ENCODE measurements around the gene GTF3C4. TPM values are rescaled to one million over a fixed set of nuclear protein-coding genes. Genes with fewer than 3 reads are reported as not detected.

GTF3C4 gene
- total RNA-seq, 1 donor from 2014 or later = 16.3 TPM

DNA sequence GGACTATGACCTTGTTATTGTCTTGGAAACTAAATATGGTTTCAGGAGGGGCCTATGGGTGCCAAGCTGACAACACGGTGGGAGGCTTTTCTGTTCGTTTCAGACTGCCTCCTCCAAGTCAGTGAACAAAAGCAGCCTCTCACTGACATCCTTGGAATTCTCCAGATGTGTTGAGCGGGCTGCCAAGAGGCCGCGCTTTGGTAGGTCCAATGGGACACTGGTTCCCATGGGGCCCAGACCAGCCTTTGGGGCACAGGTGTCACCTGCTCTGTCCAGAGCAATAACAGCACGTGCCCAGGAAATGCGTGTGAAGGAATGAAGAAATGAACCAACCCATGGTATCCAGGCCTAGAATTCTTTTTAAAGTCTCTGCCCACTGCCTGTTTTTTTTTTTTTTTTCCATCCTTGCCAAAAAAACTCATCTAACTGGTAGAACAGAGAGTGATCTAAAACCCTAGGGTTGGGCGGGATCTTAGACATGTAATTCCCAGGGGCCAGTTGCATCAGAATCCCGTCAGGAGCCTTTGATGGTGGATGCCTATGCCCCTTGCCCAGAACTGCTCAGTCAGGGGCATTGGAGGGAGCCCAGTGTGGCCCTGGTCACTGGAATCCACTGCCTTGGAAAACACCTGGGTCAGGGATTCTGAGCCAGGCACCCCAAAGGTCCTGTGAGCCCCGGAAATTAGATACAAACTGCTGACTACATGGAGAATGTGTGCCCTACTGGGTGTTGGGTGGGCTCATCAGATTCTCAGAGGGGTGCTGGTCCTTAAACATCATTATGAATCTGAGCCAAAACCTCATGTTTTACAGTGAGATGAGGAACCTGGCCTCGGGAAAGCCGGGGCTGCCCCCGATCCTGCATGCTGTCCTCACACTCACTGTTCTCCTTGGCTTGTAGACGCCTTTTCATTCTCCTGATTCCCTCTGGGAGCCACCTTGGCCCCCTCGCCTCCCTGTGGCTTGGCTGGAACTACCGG is 60.1 kb downstream of the GTF3C4 start:
- no peak for DNase-seq (ENCODE audit: extremely low read depth, low read depth, low spot score)

DNA sequence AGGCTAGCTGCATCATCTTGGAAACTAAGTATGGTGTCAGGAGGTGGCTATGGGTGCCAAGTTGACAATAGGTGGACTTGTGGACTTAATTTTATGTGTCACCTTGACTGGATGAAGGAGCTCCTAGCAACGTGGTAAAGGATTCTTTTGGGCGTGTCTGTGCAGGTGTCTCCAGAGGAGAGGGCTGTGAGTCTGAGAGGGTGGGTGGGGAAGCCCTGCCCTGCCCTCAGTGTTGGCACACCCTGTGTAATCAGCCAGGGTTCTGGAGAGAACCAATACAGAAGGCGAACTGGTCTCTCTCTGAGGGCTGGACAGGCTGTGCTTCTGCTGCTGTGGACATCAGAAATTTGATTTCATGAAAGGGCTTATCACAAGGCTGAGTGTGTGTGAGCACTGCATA is 61.0 kb downstream of the GTF3C4 start:
- no peak for DNase-seq (ENCODE audit: extremely low read depth, low read depth, low spot score)

DNA sequence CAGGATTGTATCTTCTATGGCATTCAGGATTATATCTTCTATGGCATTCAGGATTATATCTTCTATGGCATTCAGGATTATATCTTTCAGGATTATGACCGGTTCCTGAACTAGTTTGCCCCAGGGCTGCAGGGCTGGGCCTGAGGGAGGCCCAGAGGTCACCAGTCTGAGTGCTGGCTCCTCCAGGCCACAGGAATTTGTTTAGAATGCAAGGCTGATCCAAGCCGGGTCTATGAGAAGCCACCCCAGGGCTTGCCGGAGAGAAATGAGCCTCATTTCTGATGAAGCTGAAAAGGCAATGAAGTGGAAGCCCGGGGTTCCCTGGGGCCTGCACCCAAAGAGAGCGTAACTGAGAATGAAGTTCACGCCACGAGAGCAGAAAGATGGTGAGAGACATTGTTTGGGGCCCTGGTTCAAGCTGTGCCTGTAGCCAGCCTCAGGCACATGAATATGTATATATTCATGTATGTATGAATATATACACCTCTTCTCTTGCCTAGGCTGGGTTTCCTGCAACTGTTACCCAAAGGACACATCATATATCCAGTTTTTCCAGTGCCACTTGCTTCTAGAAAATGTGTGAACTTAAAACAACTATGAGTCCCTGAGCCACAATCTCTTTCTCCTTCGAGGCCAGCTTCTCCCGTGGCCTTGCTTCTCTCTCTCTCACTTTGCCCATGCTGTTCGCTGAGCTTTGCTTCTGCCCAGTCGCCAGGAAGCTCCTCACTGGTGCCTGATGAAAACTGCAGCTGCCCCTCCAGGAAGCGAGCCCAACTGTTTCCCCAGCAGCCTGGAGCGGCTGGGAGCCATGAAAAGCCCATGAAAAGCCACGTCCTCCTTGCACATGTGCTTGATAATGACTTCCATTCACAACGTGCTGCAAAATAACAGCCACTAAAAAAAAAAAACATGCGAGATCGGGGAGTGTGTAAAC is 62.3 kb downstream of the GTF3C4 start:
- no peak for DNase-seq (ENCODE audit: extremely low read depth, low read depth, low spot score)

DNA sequence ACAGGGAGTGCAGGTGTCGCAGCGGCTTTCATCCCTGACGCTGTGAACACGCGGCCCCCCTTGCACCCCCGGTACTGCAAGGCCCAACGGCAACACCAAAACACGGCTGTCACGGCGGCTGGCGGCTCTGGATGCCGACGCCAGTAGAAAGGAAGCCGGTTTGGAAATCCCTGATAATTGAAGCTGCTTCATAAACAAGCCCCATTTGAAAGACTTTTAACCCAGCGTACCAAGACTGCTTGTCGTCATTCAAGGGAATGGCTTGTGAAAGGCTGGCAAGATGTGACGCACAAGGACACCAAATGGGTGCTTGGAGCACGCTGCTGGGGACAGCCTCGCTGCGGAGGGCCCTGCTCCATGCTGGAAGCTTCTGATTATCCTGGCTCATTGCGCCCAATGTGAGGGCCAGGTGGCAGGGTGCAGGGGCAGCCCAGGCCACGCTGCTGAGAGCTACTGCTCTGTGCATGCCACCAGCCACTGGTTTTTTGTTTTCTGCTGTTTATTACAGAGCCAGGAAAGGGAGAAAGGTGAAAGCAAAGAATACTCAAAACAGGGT is 63.1 kb downstream of the GTF3C4 start:
- no peak for DNase-seq (ENCODE audit: extremely low read depth, low read depth, low spot score)

DNA sequence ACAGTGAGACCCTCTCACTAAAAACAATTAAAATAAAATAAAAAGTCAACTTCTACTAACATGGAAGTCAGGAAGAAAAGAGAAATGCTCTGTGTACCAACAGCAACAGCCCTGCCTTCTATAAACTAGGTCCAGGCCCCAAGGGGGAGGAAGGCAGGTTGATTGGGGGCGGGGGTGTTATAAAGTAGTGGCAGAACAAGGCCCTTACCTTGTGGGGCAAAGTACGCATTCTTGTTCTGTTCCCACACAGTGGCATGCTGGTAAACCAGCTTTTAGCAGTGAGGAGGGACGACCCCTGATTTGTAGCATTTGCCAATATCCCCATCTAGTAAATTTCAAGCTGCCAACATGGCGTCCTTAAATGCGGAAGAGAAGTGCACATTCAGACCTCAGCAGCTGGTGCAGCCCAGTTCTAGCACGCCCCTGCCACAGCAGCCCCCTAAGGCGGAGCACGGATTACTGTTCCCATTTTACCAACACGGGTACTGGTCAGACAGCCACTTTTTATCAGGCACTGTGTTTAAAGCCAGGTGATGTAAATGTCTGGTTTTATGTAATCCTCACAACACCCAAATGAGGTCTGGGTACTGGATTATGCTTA is 69.5 kb downstream of the GTF3C4 start:
- DNase-seq (ENCODE audit: extremely low read depth, low read depth, low spot score) = no peak

DNA sequence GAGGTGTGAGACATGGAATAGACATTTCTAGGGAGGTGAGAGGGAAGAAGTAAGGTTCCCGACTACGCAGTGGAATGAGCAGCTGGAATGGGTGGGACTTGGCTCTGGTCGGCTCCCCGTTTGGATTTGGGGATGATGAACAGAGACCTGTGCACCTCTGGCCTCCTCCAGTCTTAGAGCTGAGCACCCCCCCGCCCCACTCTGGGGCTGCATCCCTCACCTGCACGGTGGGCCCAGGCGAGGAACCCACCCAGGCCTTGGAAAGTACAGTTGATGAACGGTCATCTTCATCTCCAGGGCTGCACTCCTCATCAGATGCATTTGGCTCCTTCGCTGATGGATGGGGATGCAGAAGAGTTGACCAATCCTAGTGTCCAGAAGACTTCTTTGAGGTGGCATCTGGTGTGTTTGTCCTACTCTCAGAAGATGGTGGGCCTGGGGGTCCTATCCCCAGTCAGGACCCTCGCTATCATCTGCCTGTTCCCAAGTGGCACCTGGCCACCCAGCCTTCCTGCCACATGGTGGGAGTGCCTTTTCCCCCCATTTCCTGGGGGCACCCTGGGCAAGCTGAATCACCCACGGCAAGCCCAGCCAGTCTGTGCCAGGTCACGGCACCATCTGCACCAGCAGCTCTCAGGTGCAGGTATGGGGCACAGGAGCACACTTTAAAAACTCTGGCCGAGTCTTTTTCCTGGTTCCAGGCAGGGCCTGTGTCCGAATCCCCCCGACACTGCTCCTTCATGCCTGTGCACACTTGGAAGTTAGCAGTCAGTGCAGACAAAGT is 70.5 kb downstream of the GTF3C4 start:
- no peak for DNase-seq (ENCODE audit: extremely low read depth, low read depth, low spot score)

DNA sequence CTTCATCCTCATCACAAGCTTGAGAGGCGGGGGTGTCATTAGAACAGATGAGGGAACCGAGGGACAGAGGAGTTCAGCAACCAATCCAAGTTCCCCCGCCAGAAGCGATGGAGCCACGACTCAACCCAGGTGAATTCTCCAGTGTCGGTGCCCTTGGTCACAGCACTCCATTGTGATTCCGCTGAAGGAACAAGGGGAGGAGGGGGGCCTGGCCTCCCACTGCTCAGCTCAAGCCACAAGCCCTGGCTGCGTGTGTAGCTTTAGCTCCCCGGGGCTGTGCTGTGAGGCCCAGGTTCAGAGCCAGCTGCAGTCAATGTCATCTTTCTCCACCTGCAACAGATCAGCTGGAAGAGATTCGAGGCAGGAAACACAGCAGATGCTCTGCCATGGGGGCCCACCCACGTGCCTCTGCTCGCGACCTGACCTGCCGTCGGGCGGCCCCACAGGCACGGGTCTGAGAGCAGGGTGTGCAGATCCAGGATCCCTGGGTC is 72.6 kb downstream of the GTF3C4 start:
- no peak for DNase-seq (ENCODE audit: extremely low read depth, low read depth, low spot score)

DNA sequence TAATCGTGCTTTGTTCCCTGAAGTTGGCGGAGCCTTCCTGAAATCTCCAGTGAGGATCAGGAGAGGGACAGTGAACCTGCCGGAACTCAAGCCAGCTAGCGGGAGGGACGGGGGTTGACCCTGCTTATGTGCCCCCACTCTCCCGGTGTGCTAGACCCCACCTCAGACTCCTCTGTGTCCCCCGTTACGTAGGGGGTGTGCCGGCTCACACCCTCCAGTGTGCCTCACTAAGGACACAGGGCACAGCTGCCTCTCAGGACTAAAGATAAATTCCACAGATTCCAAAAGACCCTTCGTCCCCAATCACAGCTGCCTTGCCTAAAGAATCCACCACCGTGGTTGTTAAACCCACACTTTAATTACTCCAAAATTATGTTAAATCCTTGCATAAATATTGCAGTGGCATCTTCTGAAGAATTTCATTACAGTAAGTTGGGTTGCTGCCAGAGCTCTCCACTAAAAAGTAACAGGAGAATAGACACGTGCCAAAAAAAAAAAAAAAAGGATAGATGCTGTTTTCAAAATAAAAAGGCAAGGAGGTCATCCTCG is 73.7 kb downstream of the GTF3C4 start:
- DNase-seq (ENCODE audit: extremely low read depth, low read depth, low spot score) = no peak

Other genes with a start within 250 kb of the GTF3C4 start
- gene BARHL1, start 87.9 kb upstream of the GTF3C4 start, total RNA-seq = not detected in 2 replicates
- gene DDX31, start 481 bp upstream of the GTF3C4 start, total RNA-seq = 12.9 and 16.8 TPM in 2 replicates
- 0.24 and 1.5 TPM in 2 replicates for gene AK8, start 207.8 kb downstream of the GTF3C4 start, total RNA-seq
- gene SPACA9, start 208.4 kb downstream of the GTF3C4 start, total RNA-seq = 3.2 TPM in 2 replicates